ENCODE data around the gene POLD3.

Gene POLD3

DNA sequence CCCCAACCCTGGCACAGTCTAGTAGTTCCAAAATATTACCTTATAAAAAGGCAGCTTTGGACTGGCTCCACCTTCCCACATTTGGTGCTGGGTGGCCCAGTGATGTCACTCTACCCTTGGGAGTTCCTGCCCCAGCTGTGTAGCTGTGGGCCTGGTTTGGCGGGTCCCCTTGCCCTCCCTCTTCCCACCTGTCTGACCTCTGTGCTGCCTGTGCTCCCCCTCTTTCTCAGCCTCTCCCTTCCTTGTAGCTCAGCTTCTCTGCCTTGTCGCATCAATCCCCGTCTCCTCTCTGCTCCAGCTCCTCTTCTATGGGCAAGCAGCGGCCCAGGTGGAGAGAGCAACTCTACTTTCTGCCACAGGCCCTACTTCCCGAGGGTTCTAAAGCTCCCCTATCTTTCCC lies 84.2 kb downstream of the POLD3 start:
- DNase-seq, result no peak

- no peak for DNase-seq
Observed at GRCh38 chr11:74677131-74677530, 84.7 kb downstream of the POLD3 start.

DNA sequence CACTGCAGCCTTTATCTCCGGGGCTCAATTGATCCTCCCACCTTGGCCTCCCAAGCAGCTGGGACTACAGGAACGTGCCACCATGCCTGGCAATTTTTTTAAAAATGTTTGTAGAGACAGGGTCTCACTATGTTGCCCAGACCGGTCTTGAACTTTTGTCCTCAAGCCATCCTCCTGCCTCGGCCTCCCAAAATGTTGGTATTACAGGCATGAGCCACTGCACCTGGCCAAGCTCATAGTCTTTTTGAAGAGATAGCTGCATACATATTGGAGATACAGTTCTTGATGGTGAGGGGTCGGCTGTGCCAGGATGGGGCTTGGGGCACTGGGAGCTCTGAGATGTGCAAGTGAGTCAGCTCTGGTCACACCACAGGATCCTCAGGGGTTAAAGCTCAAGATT lies 85.7 kb downstream of the POLD3 start:
- no peak for DNase-seq

DNA sequence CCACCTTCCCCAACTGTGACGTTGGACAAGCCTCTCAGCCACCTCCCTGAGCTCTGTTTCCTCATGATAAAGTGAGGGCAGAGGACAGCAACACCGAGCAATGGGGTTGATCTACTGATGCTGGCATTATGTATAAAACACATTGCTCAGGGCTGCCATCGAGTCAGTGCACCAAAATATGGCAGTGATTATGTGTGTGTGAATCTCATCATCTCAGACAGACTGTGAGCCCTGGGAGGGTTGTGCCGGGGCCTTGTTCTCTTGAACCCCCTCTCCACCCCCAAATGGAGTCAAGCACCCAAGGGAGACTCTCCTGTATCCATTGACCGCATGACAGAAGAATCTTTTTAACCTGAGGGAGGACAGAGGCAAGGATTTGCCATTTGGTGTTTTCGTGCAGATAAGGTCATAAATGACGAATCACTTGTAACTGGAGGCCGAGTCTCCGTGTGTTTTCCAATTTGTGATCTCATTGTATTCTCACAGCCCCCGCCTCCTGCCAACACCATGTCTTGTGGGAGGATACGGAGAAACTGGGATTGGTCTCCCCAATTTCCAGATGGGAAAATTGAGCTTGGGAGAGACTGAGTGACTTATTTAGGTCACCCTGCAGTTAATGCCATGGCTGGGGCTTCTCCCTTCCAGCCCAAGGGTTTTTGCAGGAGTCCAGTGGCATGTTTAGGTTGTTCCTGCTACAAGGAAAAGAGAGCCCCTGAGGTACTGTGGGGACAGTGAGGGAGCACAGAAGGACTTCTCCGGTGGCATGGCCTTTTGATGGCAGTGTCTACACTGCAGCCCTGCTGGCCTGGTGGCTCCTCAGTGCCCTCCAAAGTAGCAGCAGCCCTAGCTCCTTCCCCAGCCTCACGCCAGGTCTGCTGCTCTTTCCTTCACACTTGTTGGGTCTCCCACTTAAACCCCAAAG lies 86.5 kb downstream of the POLD3 start:
- DNase-seq, result no peak

GRCh38 chr11:74679513-74679865 lies 87.1 kb downstream of the POLD3 start:
- DNase-seq, result no peak

GRCh38 chr11:74680035-74680671 lies 87.8 kb downstream of the POLD3 start:
- no peak for DNase-seq

GRCh38 chr11:74680703-74681531 lies 88.5 kb downstream of the POLD3 start:
- DNase-seq, result no peak

DNA sequence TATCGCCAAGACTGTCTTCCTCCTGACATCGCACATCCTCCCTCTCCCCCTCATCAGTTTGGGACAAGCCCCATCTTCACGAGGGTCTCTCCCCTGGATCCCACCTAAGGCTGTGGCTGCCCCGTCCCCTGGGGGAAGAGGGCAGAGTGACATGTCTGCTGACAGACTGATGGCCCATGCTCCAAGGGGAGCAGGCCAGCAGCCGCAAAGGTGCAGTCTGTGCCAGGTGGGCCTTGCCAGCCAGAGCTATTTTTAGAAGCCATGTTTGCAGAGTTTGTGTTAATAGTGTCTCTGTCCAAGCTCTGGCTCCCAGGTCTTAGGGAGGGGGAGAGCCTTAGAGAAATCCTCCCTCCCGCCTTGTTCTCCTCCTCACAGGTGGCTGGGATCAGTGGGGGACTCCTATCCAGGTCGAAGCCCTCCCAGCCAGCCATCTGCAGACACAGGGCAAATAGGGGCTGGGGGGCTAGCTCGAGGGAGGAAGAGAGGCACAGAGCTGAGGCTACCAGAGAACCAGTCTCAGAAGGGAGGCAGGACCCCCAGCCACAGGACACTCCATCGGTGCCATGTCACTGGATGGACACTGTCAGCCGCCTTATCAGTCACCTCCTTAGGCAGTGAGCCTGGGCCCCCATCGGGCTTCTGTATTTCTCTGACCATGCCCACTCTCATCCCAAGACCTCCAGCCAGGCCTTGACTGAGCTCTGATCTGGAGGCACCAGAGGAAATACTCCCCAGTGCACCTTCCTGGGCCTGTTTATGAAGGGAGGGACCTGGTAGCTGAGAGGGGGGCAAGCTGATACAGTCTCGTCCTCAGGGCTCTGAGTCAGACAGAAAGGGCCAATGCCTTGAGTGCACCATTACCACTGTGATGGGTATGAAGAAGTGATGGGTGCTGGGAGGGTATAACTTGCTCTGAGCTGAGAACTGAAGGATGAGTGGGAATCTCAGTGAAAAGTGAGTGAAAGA lies 89.6 kb downstream of the POLD3 start:
- no peak for DNase-seq

- no peak for DNase-seq
Observed at GRCh38 chr11:74682731-74683278, 90.4 kb downstream of the POLD3 start.

- DNase-seq, result no peak
Observed at GRCh38 chr11:74683279-74683871, 91.0 kb downstream of the POLD3 start.

- DNase-seq, result no peak
Observed at GRCh38 chr11:74683941-74684481, 91.6 kb downstream of the POLD3 start.

DNA sequence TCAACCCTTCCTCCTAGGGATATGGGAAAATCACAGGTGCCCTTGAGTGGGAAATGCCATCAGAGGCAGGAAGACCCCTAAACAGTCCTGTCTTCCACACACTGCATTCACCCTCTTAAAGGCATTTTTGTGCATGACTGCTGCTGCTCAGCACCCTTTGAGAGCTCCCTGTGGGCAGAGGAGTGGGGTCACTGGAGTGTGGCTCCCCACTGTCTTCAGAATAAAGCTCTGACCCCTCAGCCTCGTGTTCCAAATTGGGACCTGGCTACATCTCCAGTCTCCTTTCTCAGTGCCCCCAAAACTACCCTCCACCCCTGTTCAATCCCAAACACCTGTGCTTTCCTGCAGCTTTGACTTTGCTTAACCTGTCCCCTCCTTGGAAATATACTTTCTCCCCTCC lies 92.3 kb downstream of the POLD3 start:
- no peak for DNase-seq

DNA sequence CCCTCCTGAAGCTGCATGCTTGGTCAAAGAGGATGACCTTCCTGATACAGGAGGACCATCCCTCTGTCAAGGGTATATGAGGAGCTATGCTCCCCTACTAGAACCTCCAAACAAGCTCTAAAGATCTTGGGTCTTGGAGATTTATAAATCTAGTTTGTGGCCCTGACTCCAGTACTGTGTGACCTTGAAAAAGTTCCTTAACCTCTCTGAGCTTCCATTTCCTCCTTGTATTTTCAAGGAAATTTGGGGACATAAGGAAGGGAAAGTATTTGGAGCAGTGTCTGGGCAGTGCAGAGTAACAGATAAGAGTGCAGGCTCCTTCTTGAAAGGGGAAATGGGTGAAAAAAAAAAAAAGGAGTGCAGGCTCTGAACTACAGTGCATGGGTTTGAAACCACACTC lies 93.0 kb downstream of the POLD3 start:
- no peak for DNase-seq

DNA sequence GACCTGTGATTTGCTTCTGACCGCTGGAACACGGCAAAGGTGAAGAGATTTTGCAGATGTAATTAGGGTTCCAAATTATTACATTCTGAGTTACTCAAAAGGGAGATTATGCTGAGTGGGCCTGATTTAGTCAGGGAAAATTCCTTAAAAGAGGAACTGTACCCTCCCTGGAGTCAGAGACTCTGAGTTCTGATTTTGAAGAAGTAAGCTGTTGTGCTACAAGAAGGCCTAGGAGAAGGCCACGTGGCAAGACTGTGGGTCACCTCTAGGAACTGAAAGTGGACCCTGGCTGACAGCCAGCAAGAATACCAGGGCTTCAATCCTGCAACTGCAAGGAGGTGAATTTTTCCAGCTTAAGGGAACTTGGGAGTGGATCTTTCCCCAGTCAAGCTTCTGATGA lies 93.5 kb downstream of the POLD3 start:
- DNase-seq, result no peak

- DNase-seq, result no peak
Observed at GRCh38 chr11:74686792-74687191, 94.4 kb downstream of the POLD3 start.

- DNase-seq, result no peak
Observed at GRCh38 chr11:74687237-74688023, 95.0 kb downstream of the POLD3 start.

GRCh38 chr11:74689666-74690065 lies 97.3 kb downstream of the POLD3 start:
- no peak for DNase-seq

- DNase-seq, result no peak
Observed at GRCh38 chr11:74691755-74692154, 99.4 kb downstream of the POLD3 start.

Measured in NCI-H2171 (cell line).